HL-60 (cell line): Measurements from ENCODE around the gene PNLDC1.
"Not testable (repeated sequence)": the region's sequence is repeated elsewhere in the genome, so short reads cannot be mapped to it uniquely, and the experiment has no call there.

ENCODE experiments used
- DNase-seq, 2 experiments: peaks; one replicate each; pipeline ENCODE4 v3.0.0-alpha.2; 2010 to 2020; ENCODE audit warnings: low read depth in 1 of 2, low spot score in 1 of 2
- H3K27ac ChIP-seq: fragments of 250-450 bp; sonication (Bioruptor Pico); replicated peaks from 2 replicates; pipeline ENCODE4 v1.5.1; 2020; ENCODE audit warnings: mild to moderate bottlenecking, moderate library complexity
- H3K27me3 ChIP-seq: fragments of 250-450 bp; sonication (Bioruptor Pico); 2 replicates; pipeline ENCODE4 v1.5.1; 2021; ENCODE audit warnings: mild to moderate bottlenecking, moderate library complexity; ENCODE audit not compliant: insufficient read depth, poor library complexity, severe bottlenecking
- H3K4me3 ChIP-seq: replicated peaks from 2 replicates; pipeline ENCODE4 v1.5.1; 2011; ENCODE audit warnings: mild to moderate bottlenecking, control low read depth, low read length; ENCODE audit not compliant: insufficient read depth
- CTCF ChIP-seq: IDR thresholded peaks from one replicate; pipeline ENCODE4 v1.5.1; 2011; ENCODE audit warnings: low read length, control low read depth, inconsistent platforms; ENCODE audit not compliant: insufficient read depth
- GABPA ChIP-seq: IDR thresholded peaks from 2 replicates; pipeline ENCODE4 v1.6.1; 2012; ENCODE audit warnings: low read depth
- POLR2AphosphoS5 ChIP-seq: IDR thresholded peaks from 2 replicates; pipeline ENCODE4 v1.6.1; 2012; ENCODE audit warnings: low read depth
- REST ChIP-seq: IDR thresholded peaks from 2 replicates; pipeline ENCODE4 v1.6.1; 2012; ENCODE audit warnings: low read depth; ENCODE audit not compliant: insufficient replicate concordance
- SPI1 ChIP-seq: IDR thresholded peaks from 2 replicates; pipeline ENCODE4 v1.6.1; 2012; ENCODE audit warnings: low read depth, mild to moderate bottlenecking, borderline replicate concordance

Gene PNLDC1

GRCh38 chr6:159844737-159845645, 44.9 kb downstream of the PNLDC1 start:
- TF ChIP-seq GABPA (no peak), CTCF (no peak), REST (no peak), POLR2AphosphoS5 (no peak), SPI1 (no peak)
- H3K4me3 ChIP-seq: no peak overlapping the region
- no peak for DNase-seq
- H3K27me3 ChIP-seq: no peaks in the 10 kb centered on the region
- H3K27ac ChIP-seq: no peak overlapping the region

GRCh38 chr6:159848552-159848951, 48.5 kb downstream of the PNLDC1 start:
- not testable (repeated sequence) for DNase-seq, H3K27me3 ChIP-seq, H3K4me3 ChIP-seq, H3K27ac ChIP-seq

GRCh38 chr6:159849851-159850250, 49.8 kb downstream of the PNLDC1 start:
- not testable (repeated sequence) for H3K27ac ChIP-seq, DNase-seq, H3K4me3 ChIP-seq, H3K27me3 ChIP-seq

GRCh38 chr6:159852877-159853276, 52.8 kb downstream of the PNLDC1 start:
- peak in 1 of 2 experiments; percentile 55 for DNase-seq
- H3K4me3 ChIP-seq: no peak overlapping the region
- no peak for TF ChIP-seq REST
- TF ChIP-seq CTCF: peak; percentile 19
- no peak for TF ChIP-seq SPI1
- no peak for TF ChIP-seq POLR2AphosphoS5
- H3K27ac ChIP-seq: no peak overlapping the region
- H3K27me3 ChIP-seq: no peaks in the 10 kb centered on the region

GRCh38 chr6:159853754-159854153, 53.7 kb downstream of the PNLDC1 start:
- no peak for DNase-seq
- Histone ChIP-seq H3K27ac (no peak overlapping the region), H3K27me3 (no peaks in the 10 kb centered on the region), H3K4me3 (no peak overlapping the region)
- no peak for TF ChIP-seq POLR2AphosphoS5
- TF ChIP-seq GABPA: no peak
- TF ChIP-seq CTCF: no peak
- no peak for TF ChIP-seq REST
- TF ChIP-seq SPI1: no peak
